ENCODE measurements around the gene KDM4C.

- no peak for TF ChIP-seq AFF4 (CRISPR knock-in tag; IDR thresholded peaks at IDR 0.05)
- no peak for TF ChIP-seq HDAC6 (IDR thresholded peaks at IDR 0.05; ENCODE audit: low read depth, low read length)
- no peak for TF ChIP-seq RNF2 (conservative IDR thresholded peaks at IDR 0.05; ENCODE audit: low read depth)
- TF ChIP-seq ZXDC (CRISPR knock-in tag; IDR thresholded peaks at IDR 0.05), result no peak
- no peak for TF ChIP-seq BCLAF1 (IDR thresholded peaks at IDR 0.05)
- TF ChIP-seq CTCF (CRISPR knock-in tag; IDR thresholded peaks at IDR 0.05), result no peak
- no peak for TF ChIP-seq HINFP (CRISPR knock-in tag; IDR thresholded peaks at IDR 0.05; ENCODE audit: low read depth)
Measured at GRCh38 chr9:6733831-6734230, 23.9 kb upstream of the KDM4C start.
